ENCODE results near the gene C19orf25. TPM values are rescaled to one million over a fixed set of nuclear protein-coding genes. Genes with fewer than 3 reads are reported as not detected.

Gene C19orf25
- total and polyA plus RNA-seq, 9 of the 15 experiments (the other 6 are each of a cell fraction or from before 2014, with no cell fraction given): 0.79 to 96.0 (median 36.1) TPM

GRCh38 chr19:1452802-1453524, 26.1 kb downstream of the C19orf25 start (continued):
- no peak for TF ChIP-seq ZBTB40 (IDR thresholded peaks at IDR 0.05)
- no peak for TF ChIP-seq ZBTB40 (CRISPR knock-in tag; IDR thresholded peaks at IDR 0.05)
- no peak for TF ChIP-seq ZNF639 (CRISPR knock-in tag; conservative IDR thresholded peaks at IDR 0.05 in 1 of 2, IDR thresholded peaks at IDR 0.05 in 1 of 2)
- TF ChIP-seq, protein P1, sequence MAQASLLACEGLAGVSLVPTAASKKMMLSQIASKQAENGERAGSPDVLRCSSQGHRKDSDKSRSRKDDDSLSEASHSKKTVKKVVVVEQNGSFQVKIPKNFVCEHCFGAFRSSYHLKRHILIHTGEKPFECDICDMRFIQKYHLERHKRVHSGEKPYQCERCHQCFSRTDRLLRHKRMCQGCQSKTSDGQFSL (CRISPR knock-in tag; IDR thresholded peaks at IDR 0.05): peak; percentile 68; the same call in 1 of the 2 replicates
- TF ChIP-seq, protein P1 (tag; IDR thresholded peaks at IDR 0.05): no peak
- no peak for TF ChIP-seq NCOA2 (IDR thresholded peaks at IDR 0.05; ENCODE audit: partially characterized antibody in 2 of 2)
- TF ChIP-seq FIP1L1 (IDR thresholded peaks at IDR 0.05; ENCODE audit: low read depth, low read length, poor library complexity, severe bottlenecking): peak; percentile 29
- no peak for TF ChIP-seq TBL1XR1 (IDR thresholded peaks at IDR 0.05; ENCODE audit: low read length in 2 of 2)
- TF ChIP-seq, protein P2, sequence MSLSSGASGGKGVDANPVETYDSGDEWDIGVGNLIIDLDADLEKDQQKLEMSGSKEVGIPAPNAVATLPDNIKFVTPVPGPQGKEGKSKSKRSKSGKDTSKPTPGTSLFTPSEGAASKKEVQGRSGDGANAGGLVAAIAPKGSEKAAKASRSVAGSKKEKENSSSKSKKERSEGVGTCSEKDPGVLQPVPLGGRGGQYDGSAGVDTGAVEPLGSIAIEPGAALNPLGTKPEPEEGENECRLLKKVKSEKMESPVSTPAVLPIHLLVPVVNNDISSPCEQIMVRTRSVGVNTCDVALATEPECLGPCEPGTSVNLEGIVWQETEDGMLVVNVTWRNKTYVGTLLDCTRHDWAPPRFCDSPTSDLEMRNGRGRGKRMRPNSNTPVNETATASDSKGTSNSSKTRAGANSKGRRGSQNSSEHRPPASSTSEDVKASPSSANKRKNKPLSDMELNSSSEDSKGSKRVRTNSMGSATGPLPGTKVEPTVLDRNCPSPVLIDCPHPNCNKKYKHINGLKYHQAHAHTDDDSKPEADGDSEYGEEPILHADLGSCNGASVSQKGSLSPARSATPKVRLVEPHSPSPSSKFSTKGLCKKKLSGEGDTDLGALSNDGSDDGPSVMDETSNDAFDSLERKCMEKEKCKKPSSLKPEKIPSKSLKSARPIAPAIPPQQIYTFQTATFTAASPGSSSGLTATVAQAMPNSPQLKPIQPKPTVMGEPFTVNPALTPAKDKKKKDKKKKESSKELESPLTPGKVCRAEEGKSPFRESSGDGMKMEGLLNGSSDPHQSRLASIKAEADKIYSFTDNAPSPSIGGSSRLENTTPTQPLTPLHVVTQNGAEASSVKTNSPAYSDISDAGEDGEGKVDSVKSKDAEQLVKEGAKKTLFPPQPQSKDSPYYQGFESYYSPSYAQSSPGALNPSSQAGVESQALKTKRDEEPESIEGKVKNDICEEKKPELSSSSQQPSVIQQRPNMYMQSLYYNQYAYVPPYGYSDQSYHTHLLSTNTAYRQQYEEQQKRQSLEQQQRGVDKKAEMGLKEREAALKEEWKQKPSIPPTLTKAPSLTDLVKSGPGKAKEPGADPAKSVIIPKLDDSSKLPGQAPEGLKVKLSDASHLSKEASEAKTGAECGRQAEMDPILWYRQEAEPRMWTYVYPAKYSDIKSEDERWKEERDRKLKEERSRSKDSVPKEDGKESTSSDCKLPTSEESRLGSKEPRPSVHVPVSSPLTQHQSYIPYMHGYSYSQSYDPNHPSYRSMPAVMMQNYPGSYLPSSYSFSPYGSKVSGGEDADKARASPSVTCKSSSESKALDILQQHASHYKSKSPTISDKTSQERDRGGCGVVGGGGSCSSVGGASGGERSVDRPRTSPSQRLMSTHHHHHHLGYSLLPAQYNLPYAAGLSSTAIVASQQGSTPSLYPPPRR (CRISPR knock-in tag; IDR thresholded peaks at IDR 0.05; ENCODE audit: borderline replicate concordance): no peak

Measured in K562 (cell line).